AG04449 (cell line): Measurements from ENCODE around the gene ACTA1.

Experiments used
- CTCF ChIA-PET: fragments of 350-600 bp; formaldehyde crosslinking; extraction: SDS; loops from one replicate; lab custom pipeline; 2021; ENCODE audit warnings: antibody characterized with exemption; lab: Yijun Ruan, JAX
- POLR2A ChIA-PET: fragments of 400-600, 350-600 bp; formaldehyde crosslinking; extraction: SDS; loops from one replicate; lab custom pipeline; 2020; ENCODE audit warnings: antibody characterized with exemption, inconsistent platforms; lab: Yijun Ruan, JAX
- DNase-seq: peaks from one replicate; pipeline ENCODE4 v3.0.0-alpha.2; 2010; ENCODE audit warnings: low read depth, low spot score
- H3K4me3 ChIP-seq: 2 replicates; pipeline ENCODE4 v1.5.1; 2011; ENCODE audit warnings: low read depth, mild to moderate bottlenecking, control low read depth, low read length
- CTCF ChIP-seq: IDR thresholded peaks from one replicate; pipeline ENCODE4 v1.5.1; 2011; ENCODE audit warnings: mild to moderate bottlenecking, moderate library complexity, low read length, control low read depth, inconsistent platforms; ENCODE audit not compliant: insufficient read depth; ENCODE audit errors: missing control alignments

Gene ACTA1

DNA sequence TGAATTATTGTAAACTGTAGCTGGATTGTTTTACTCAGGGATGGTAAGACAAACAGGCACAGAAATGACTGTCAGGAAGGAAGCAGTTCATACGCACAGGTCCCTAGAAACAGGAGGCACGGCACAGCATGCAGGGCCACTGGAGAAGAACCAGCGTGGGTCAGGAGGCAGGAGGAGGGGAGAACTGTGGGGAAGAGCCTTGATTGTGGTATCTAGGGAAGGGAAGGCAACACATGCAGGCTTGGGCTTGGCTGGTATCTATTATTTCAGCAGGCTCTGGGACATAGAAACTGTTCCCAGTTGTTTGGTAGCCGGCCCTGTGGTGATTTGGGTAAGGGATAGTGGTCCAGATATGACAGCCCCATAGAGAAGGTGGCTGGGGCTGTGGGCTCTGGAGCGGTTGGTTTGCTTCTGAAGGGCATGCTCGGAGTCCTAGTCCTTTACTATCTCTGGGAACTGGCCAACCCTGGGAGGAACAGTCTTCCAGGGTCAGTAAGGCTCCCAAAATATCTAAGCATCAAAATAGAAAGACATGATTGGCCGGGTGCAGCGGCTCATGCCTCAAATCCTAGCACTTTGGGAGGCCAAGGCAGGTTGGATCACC is 47.9 kb downstream of the ACTA1 start:
- DNase-seq = no peak
- ChIA-PET POLR2A (no interaction called here), CTCF (no interaction called here)
- no peak for TF ChIP-seq CTCF
- no peak overlapping the region for H3K4me3 ChIP-seq

- ChIA-PET POLR2A (interaction anchor here (0.7 kb wide), 1 partner anchor 24 kb away, joined by 3 read pairs; no protein-coding TSS in a partner anchor), CTCF (no interaction called here)
- no peak for TF ChIP-seq CTCF
- no peak for DNase-seq
- H3K4me3 ChIP-seq = no peak overlapping the region
Observed at GRCh38 chr1:229384822-229385221, 49.1 kb downstream of the ACTA1 start.

- no peak for DNase-seq
- POLR2A ChIA-PET = no interaction called here
- no peak overlapping the region for H3K4me3 ChIP-seq
- CTCF ChIA-PET = no interaction called here
- TF ChIP-seq CTCF = no peak
Observed at GRCh38 chr1:229383961-229384360, 49.9 kb downstream of the ACTA1 start.

GRCh38 chr1:229383188-229383587 is 50.7 kb downstream of the ACTA1 start:
- H3K4me3 ChIP-seq = no peak overlapping the region
- POLR2A ChIA-PET = no interaction called here
- TF ChIP-seq CTCF = no peak
- DNase-seq = no peak
- CTCF ChIA-PET = no interaction called here
